Lower leg skin (tissue), 3 donors: ENCODE data around the gene SSH2.

Experiments used
- POLR2A ChIP-seq, 2 donors: fragments of 450-650 bp; IDR thresholded peaks; one replicate each; pipeline ENCODE4 v1.6.1; 2016 to 2017; ENCODE audit warnings: antibody characterized with exemption in 2 of 2, mild to moderate bottlenecking in 1 of 2, moderate library complexity in 1 of 2
- TF ChIP-seq, protein P1 (sequence below), 3 donors: fragments of 450-650 bp; IDR thresholded peaks; one replicate each; pipeline ENCODE4 v1.5.1; 2016; ENCODE audit warnings: antibody characterized with exemption in 3 of 3, mild to moderate bottlenecking in 3 of 3, moderate library complexity in 2 of 3

DNA sequence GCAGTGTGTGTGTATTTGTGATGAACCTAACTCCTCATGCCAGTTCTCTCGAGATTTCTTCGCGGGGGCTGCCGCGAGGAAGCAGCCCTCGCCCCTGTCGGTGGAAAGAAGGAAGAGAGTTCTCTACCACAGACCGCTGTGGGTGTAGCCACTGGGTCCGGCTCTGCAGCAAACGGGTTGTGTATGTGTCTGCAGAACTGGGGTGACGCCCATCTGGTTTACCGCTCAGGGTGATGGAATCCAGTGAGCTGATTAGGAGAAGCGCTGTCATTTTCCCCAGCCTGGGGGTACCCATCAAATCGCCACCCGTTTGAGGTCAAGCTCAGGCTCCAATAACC is 315.0 kb downstream of the SSH2 start:
- TF ChIP-seq, protein P1, sequence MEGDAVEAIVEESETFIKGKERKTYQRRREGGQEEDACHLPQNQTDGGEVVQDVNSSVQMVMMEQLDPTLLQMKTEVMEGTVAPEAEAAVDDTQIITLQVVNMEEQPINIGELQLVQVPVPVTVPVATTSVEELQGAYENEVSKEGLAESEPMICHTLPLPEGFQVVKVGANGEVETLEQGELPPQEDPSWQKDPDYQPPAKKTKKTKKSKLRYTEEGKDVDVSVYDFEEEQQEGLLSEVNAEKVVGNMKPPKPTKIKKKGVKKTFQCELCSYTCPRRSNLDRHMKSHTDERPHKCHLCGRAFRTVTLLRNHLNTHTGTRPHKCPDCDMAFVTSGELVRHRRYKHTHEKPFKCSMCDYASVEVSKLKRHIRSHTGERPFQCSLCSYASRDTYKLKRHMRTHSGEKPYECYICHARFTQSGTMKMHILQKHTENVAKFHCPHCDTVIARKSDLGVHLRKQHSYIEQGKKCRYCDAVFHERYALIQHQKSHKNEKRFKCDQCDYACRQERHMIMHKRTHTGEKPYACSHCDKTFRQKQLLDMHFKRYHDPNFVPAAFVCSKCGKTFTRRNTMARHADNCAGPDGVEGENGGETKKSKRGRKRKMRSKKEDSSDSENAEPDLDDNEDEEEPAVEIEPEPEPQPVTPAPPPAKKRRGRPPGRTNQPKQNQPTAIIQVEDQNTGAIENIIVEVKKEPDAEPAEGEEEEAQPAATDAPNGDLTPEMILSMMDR (IDR thresholded peaks at IDR 0.05), result no peak
- no peak for TF ChIP-seq POLR2A (IDR thresholded peaks at IDR 0.05)
